ENCODE results near the gene CDK7. TPM values are rescaled to one million over a fixed set of nuclear protein-coding genes. Genes with fewer than 3 reads are reported as not detected.

The CDK7 gene
- total RNA-seq, 1 experiment from 2014 or later: 51.6 TPM

- TF ChIP-seq, protein P1, sequence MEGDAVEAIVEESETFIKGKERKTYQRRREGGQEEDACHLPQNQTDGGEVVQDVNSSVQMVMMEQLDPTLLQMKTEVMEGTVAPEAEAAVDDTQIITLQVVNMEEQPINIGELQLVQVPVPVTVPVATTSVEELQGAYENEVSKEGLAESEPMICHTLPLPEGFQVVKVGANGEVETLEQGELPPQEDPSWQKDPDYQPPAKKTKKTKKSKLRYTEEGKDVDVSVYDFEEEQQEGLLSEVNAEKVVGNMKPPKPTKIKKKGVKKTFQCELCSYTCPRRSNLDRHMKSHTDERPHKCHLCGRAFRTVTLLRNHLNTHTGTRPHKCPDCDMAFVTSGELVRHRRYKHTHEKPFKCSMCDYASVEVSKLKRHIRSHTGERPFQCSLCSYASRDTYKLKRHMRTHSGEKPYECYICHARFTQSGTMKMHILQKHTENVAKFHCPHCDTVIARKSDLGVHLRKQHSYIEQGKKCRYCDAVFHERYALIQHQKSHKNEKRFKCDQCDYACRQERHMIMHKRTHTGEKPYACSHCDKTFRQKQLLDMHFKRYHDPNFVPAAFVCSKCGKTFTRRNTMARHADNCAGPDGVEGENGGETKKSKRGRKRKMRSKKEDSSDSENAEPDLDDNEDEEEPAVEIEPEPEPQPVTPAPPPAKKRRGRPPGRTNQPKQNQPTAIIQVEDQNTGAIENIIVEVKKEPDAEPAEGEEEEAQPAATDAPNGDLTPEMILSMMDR (conservative IDR thresholded peaks at IDR 0.05): no peak
- TF ChIP-seq EZH2 (IDR thresholded peaks at IDR 0.05; ENCODE audit: low read depth): no peak
- Histone ChIP-seq H3K79me2 (ENCODE audit: low read depth) (no peaks in the 10 kb centered on the region), H3K9me2 (ENCODE audit: insufficient read depth) (no peaks in the 10 kb centered on the region), H3K27ac (no peak overlapping the region), H3K27me3 (ENCODE audit: insufficient read depth, low read depth) (no peaks in the 10 kb centered on the region), H3K4me3 (no peak overlapping the region), H2AFZ (no peak overlapping the region), H3F3A (ENCODE audit: insufficient read depth, low read depth) (no peaks in the 10 kb centered on the region), H3K36me3 (ENCODE audit: low read depth) (no peaks in the 10 kb centered on the region), H3K4me2 (no peak overlapping the region), H4K20me1 (ENCODE audit: insufficient read depth) (no peaks in the 10 kb centered on the region), H3K9me3 (ENCODE audit: insufficient read depth, low read depth) (no peaks in the 10 kb centered on the region), H3K4me1 (replicated peaks; ENCODE audit: insufficient read depth) (no peaks in the 10 kb centered on the region)
- ChIA-PET CTCF (no interaction called here), POLR2A (ENCODE audit: unreplicated experiment) (no interaction called here)
- no TSS peak for BruUV-seq (replicated peaks)
- intact Hi-C loops (cut with micrococcal nuclease; ENCODE audit: unreplicated experiment): no loop called here
- no peak for DNase-seq
These were observed 82.7 kb downstream of the CDK7 start for GRCh38 chr5:69317391-69317790.

GRCh38 chr5:69326365-69326764 is 91.7 kb downstream of the CDK7 start:
- POLR2A ChIA-PET (ENCODE audit: unreplicated experiment): no interaction called here
- DNase-seq: no peak

More at GRCh38 chr5:69326365-69326764, 91.7 kb downstream of the CDK7 start:
- CTCF ChIA-PET: no interaction called here
- peaks cover 18% of the 10 kb centered on the region for H3F3A ChIP-seq (ENCODE audit: insufficient read depth, low read depth)
- H3K27me3 ChIP-seq (ENCODE audit: insufficient read depth, low read depth): no peaks in the 10 kb centered on the region
- intact Hi-C loops (cut with micrococcal nuclease; ENCODE audit: unreplicated experiment): no loop called here
- no TSS peak for BruUV-seq (replicated peaks)
- H3K27ac ChIP-seq: no peak overlapping the region
- H3K4me2 ChIP-seq: no peak overlapping the region
- H3K4me1 ChIP-seq (replicated peaks; ENCODE audit: insufficient read depth): peaks cover 14% of the 10 kb centered on the region; the same call in 1 of the 2 replicates
- H3K9me3 ChIP-seq (ENCODE audit: insufficient read depth, low read depth): no peaks in the 10 kb centered on the region
- no peaks in the 10 kb centered on the region for H3K36me3 ChIP-seq (ENCODE audit: low read depth)
- H3K4me3 ChIP-seq: no peak overlapping the region
- H3K9me2 ChIP-seq (ENCODE audit: insufficient read depth): no peaks in the 10 kb centered on the region
- no peak overlapping the region for H2AFZ ChIP-seq
- no peaks in the 10 kb centered on the region for H4K20me1 ChIP-seq (ENCODE audit: insufficient read depth)
- H3K79me2 ChIP-seq (ENCODE audit: low read depth): 0 out of 2 replicates have a peak, but pooled peaks cover under 1% of the 10 kb centered on the region
- TF ChIP-seq EZH2 (IDR thresholded peaks at IDR 0.05; ENCODE audit: low read depth): no peak
- TF ChIP-seq, protein P1 (conservative IDR thresholded peaks at IDR 0.05): no peak

Other genes with a start within 250 kb of the CDK7 start
- gene SLC30A5, start 140.9 kb upstream of the CDK7 start, total RNA-seq (2021): 35.2 and 36.0 TPM in 2 replicates
- gene CCNB1, start 67.7 kb upstream of the CDK7 start, total RNA-seq (2021): 174 and 248 TPM in 2 replicates
- gene CENPH, start 45.3 kb upstream of the CDK7 start, total RNA-seq (2021): 30.1 and 45.7 TPM in 2 replicates
- gene CCDC125, start 97.9 kb downstream of the CDK7 start, total RNA-seq (2021): 9.1 and 16.6 TPM in 2 replicates
- gene AK6, start 134.6 kb downstream of the CDK7 start, total RNA-seq (2021): 21.6 and 23.0 TPM in 2 replicates
- 44.4 and 50.8 TPM in 2 replicates for gene TAF9, start 134.6 kb downstream of the CDK7 start, total RNA-seq (2021)
- 21.1 and 22.4 TPM in 2 replicates for gene RAD17, start 134.9 kb downstream of the CDK7 start, total RNA-seq (2021)
- 16.2 and 21.0 TPM in 2 replicates for gene MARVELD2, start 180.2 kb downstream of the CDK7 start, total RNA-seq (2021)